GM18499 (cell line): ENCODE results near the gene NPAS2.

Experiments
- ATAC-seq: cut with Tn5 transposase; IDR thresholded peaks from one replicate; pipeline ENCODE4 v1.9.1; 2021; ENCODE audit warnings: moderate number of reproducible peaks; ENCODE audit not compliant: insufficient read depth, unreplicated experiment

The NPAS2 gene

DNA sequence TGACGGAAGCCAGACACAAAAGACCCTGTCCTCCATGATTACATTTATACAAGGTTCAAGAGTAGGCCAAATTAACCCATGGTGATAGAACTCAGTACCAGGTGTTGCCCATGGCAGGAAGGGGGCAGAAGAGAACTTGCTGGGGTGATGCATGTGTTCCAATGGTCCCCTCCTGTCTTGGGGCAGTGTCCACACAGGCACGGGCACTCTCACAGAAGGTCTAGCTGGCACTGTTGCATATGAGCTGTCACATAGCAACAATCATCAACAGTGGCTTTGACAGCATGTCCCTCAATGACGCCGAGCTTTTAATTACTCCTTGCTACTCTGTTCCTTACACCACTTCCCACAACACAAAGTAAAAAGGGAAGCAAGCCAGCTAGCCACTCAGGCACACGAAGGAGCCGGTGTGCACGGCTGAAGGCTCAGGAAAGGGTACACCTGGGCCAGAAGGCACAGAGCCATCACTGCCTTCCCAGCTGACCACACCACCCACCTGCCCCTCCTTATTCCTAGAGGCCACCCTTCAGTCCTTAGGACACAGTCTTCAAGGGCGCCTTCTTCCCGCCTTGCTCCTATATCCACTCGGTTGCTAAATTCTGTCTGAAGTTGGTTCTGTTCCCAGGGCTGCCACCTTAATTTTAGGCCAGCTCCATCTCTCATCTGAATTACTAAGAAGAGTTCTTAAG is 211.1 kb downstream of the NPAS2 start:
- ATAC-seq = no peak

DNA sequence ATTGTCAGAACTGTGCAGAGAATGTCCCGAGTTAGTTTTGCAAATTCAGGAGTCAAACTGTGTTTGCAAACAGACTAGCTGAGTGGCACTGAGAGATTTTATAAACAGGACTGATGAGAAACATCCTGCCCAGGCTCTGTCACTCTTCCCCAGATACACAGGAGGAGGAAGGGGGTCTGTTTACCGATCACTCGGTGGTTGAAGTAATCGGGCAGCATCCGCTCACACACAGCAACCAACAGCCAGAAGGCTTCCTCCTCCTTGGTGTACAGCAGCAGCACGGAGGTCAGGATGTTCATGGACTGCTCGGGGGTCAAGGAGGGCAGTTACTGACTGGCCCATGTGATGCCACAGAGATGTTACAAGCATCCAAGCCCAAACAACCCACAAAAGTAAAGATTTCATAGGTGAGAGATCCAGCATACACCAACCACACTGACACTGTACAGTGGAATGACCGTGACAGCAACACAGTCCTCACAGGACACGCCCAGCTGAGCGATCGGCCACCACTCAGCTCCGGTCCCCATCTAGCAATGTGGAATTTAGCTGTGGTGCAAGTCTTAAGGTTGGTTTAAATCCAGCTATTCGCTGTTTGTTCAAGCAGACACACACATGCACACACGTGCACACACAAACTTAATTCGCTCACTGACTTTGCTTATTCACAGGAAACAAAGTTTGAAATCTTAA is 212.3 kb downstream of the NPAS2 start:
- ATAC-seq = no peak

DNA sequence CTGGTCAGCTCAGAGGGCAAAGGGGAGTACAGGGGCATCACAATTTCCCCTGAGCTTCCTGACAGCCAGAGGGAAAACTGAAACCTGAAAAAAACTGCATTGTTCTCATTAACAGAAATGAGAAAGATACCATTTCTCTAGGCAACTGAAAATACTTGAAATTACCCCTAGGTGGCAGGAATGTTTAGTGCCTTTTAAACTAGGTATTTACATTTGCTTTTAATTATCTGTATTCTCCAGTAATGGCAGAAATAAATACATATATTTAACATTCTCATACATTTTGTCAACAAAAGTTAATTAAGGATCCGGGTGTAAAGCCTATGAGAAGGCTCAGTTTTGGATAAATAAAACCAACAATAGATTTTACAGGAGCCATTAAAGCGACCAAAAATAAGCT is 216.6 kb downstream of the NPAS2 start:
- ATAC-seq = no peak

DNA sequence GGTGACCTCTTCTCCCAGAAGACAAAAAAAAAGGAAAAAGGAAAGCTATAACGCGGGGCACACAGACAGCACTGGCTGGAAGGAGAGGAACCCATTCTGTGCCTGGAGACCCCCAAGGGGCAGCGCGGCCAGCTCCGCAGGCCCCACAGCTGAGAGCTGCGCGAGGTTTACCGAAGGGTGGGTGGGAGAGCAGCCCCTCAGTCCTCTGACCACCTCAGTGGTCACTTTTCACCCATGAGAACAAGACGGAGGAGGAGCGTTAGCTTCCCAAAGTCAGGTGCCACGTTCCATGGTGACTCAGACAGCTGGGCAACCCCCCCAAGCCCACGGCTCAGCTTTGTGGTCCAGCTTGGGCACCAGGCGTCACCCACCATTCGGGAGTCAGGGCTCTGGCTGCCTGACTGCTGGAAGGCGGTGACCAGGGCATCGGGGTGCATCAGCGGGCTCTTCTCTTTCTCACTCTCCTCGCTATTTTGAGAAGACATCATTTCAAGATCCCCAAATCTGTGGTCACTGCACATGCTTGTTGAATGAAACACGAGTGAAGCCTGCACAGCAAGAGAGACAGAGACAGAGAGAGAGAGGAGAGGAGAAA is 217.3 kb downstream of the NPAS2 start:
- no peak for ATAC-seq

DNA sequence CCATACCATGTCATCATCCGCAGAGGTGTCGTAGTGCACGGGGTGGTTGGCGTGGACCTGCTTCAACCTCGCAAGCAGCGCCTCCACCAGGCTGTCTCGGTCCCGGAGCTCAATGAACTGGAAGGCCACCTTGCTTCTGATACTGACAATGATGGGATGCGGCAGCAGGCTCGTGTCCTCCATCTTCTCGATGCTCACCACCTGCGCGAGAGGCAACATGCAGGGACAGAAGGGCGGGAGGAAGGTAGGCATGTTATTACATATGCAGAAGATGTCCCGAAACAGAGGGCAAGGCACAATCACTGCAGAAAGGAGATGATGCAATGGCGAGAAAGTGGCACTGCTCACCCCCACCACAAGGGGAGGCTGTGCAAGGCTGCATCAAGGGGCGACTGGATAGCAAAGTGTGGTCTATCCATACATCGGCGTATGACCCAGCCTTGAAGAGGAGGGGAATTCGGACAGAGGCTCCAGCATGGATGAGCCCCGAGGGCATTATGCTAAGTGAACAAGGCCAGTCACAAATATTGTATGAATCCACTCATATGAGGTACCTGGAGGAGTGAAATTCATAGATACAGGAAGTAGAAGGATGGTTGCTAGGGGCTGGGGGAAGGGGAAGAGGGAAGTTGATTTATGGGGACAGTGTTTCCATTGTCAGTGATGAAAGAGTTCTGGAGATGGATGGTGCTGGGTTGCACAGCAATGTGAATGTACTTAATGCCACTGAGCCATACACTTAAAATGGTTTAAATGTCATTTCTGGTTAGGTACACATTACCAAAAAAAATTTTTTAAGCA is 218.7 kb downstream of the NPAS2 start:
- no peak for ATAC-seq

DNA sequence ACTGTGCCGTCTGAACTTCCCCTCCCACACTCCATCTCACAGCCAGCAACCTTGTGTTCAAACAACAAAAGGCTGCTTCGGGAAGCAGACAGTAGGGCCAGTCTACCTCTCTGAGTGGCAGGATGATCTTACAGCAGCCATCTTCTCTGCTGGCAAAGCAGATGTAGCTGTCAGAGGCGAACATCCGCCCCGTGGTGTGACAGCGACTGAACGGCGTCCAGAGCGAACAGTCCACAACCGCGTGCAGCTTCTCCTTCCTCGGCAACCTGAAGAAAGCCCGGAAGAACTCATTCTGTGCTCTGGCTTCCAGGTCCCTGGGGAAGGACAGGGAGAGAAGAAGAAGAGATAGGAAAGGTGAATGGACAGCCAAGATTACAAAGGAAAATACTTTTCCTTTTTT is 220.1 kb downstream of the NPAS2 start:
- ATAC-seq = no peak

DNA sequence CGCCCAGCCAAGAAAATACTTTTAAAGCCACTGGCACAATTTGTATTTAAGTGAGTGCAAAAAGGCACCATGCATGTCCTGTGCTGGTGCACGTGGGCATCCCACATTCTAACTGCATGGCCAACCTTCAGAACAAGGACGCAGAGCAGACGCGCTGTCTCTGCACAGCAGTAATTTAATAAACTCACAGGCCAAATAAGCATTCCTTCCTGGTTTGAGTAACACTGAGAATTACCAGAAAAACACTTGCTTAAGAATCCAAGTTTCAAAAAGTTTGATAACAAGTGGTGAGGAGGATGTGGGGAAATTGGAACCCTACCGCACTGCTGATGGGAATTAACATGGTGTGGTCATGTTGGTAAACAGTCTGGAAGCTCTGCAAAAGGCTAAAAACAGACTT is 220.8 kb downstream of the NPAS2 start:
- ATAC-seq = no peak

DNA sequence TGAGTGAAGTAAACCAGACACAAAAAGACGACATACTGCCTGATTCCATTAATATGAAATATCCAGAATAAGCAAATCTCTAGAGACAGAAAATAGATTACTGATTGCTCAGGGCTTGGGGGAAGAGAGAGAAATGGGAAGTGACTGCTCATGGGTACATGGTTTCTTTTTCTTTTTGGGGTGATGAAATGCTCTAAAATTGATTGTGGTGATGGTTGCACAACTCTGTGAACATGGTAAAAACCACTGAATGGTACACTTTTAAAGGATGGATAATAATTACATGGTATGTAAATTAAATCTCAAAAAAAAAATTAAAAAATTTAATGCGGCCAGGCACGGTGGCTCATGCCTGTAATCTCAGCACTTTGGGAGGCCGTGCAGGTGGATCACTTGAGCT is 221.5 kb downstream of the NPAS2 start:
- no peak for ATAC-seq

DNA sequence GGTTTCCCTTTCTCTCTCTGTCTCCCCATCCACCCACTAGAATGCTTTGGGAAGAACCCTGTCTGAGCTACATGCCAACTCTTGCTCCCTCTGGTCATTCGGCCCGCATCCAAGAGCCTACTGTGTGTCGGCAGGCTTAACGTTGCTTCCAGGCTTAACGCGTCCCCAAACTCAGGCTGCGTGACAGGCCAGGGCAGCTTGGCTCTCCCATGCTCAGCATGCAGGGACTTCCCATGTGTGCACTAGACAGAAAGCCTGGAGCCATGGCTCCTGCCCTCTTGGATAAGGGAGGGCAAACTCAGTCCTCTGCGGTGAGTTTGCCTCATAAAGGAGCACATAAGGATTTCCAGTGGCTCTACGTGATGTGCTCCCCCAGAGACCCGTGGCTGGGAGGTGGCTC is 225.4 kb downstream of the NPAS2 start:
- no peak for ATAC-seq
